Heart left ventricle (tissue), 16 donors: ENCODE results near the gene GALNT2. TPM values are rescaled to one million over a fixed set of nuclear protein-coding genes. Genes with fewer than 3 reads are reported as not detected.

ENCODE experiments used
- ATAC-seq, 4 donors: fragments of 200-7000 bp; cut with Tn5 transposase; one replicate each; pipeline ENCODE4 v1.9.1; 2020 to 2022; ENCODE audit warnings: moderate library complexity in 4 of 4, mild to moderate bottlenecking in 3 of 4, moderate number of reproducible peaks in 1 of 4
- DNase-seq, 5 donors: peaks; one replicate each; pipeline ENCODE4 v3.0.0-alpha.2; 2020
- H3K27ac ChIP-seq, 12 donors: fragments of 200-600 bp; sonication (generic) in 4 of 12; one replicate each; pipeline versions ENCODE4 v1.5.0 to v1.8.0; 2016 to 2022; ENCODE audit warnings: mild to moderate bottlenecking in 2 of 12
- H3K27me3 ChIP-seq, 9 donors: fragments of 200-600 bp; sonication (generic) in 2 of 9; one replicate each; pipeline versions ENCODE4 v1.5.1 to v1.8.0; 2016 to 2022; ENCODE audit warnings: mild to moderate bottlenecking in 3 of 9
- H3K36me3 ChIP-seq, 9 donors: fragments of 200-600 bp; sonication (generic) in 2 of 9; one replicate each; pipeline versions ENCODE4 v1.5.0 to v1.8.0; 2018 to 2022; ENCODE audit warnings: mild to moderate bottlenecking in 2 of 9
- H3K4me1 ChIP-seq, 12 donors: fragments of 200-600 bp; sonication (generic) in 4 of 12; one replicate each; pipeline versions ENCODE4 v1.5.0 to v1.8.0; 2016 to 2022; ENCODE audit warnings: mild to moderate bottlenecking in 3 of 12
- H3K4me3 ChIP-seq, 12 donors: fragments of 200-600 bp; sonication (generic) in 4 of 12; one replicate each; pipeline versions ENCODE4 v1.5.0 to v1.8.0; 2017 to 2022; ENCODE audit warnings: mild to moderate bottlenecking in 9 of 12, moderate library complexity in 4 of 12
- H3K9me3 ChIP-seq, 12 donors: fragments of 200-600 bp; sonication (generic) in 4 of 12; one replicate each; pipeline versions ENCODE4 v1.5.0 to v1.8.0; 2016 to 2022; ENCODE audit warnings: mild to moderate bottlenecking in 1 of 12
- POLR2A ChIP-seq, 2 donors: fragments of 450-650 bp; IDR thresholded peaks; one replicate each; pipeline ENCODE4 v1.6.1; 2017; ENCODE audit warnings: antibody characterized with exemption in 2 of 2, mild to moderate bottlenecking in 2 of 2, moderate library complexity in 2 of 2
- WGBS, 4 donors: extraction: QIAGEN DNeasy Blood & Tissue Kit in 2 of 4; methylation state at CpG; one replicate each; pipeline versions ENCODE4 v1.1.5 to v1.1.7; 2013 to 2018; 5-methylcytosine and 5-hydroxymethylcytosine counted together
- intact Hi-C, 10 donors: fragments of 100-400 bp; cut with DNase I; formaldehyde crosslinking; loops; one replicate each; pipeline versions ENCODE4 v1.11.1 to v1.14.2; 2022
- polyA plus RNA-seq, 2 donors: library from polyadenylated mRNA; stranded (reverse); fragments of 200-250 nt; gene quantifications; one replicate each; pipeline ENCODE4 v1.2.3, GENCODE V29; 2013
- total RNA-seq, 9 donors: library from RNA; depleted of rRNA in 2 of 9; stranded (reverse); fragments of >200 nt in 2 of 9; fragmentation: NEBNext Ultra II Directional in 3 of 9; extraction: Animal tissue kit (Norgen Biotek cat#: 25700) in 3 of 9; gene quantifications; one replicate each; pipeline versions ENCODE4 v1.1.0 to v1.2.4, GENCODE V29; 2016 to 2023
- TF ChIP-seq, protein P1 (sequence below), 12 donors: fragments of 200-600 bp; sonication (generic) in 4 of 12; IDR thresholded peaks; one replicate each; pipeline versions ENCODE4 v1.5.0 to v1.8.0; 2018 to 2022; ENCODE audit warnings: antibody characterized with exemption in 12 of 12, mild to moderate bottlenecking in 5 of 12
- donor health status: ischemic (EF 13 %, LVEDD 7.1; RV severe dilation, severe dysfunction).
- donor health status: healthy with polysubstance abuse.
- donor health status: DM: no; HTN: yes; CAD: no.
- donor health status: DM: no; HTN: no; CAD: no.
- donor health status: ischemic (EF 25% LVEDD 6.9; RV normal size, moderate dysfunction).
- donor health status: ischemic (EF 25% LVEDD 5.7; RV mildly dilated, moderate dysfunction).
- donor health status: healthy.
- donor health status: DM: yes; HTN: yes; CAD: no.
- donor health status: ischemic (EF 35%, LVEDD 5.7; RV mildly dilated, moderate dysfunction).
- donor health status: nonischemic (EF 11% LVEDD 7.7; RV severe dilation, severe dysfunction).
- donor health status: DM: yes; HTN: yes; CAD: no.
- donor health status: PGD.
- donor health status: ischemic (EF 29% LVEDD 5.4; RV normal size, mild dysfunction).
- donor health status: nonischemic (EF 23%, LVEDD 6.1; RV moderate dilation, normal function).

The GALNT2 gene
- total and polyA plus RNA-seq, 11 donors, result 10.1 to 44.9 (median 31.6) TPM

DNA sequence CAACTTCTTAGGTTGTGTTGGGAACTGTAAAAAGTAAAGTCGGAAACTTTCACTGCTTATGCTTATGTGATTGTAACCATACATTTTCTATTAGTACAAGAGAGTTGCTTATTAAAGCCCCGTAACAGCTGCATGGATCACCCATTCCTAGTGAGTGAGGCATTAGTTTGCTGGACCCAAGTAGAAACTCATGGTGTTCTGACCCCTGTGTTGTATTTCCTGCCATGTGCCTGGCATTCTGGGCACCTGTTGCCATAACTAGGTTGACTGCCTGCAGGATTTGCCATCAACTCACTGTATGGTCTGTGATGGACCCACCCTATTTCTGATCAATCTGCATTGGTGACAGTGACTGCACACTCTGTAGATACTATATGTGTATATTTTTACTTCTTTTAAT, 186.1 kb downstream of the GALNT2 start:
- DNase-seq (no peak), ATAC-seq (no peak)
- 97 to 100% (median 98%) methylated on average over 2 of the region's 2 CpGs for WGBS, 4 donors
- Histone ChIP-seq H3K27ac (no peak overlapping the region), H3K4me3 (no peak overlapping the region), H3K9me3 (no peaks in the 10 kb centered on the region), H3K27me3 (no peaks in the 10 kb centered on the region), H3K36me3 (peaks cover 0 to 95% (median 68%) of the 10 kb centered on the region in 9 donors), H3K4me1 (peaks cover 0 to 6% (median 0%) of the 10 kb centered on the region in 12 donors)
- intact Hi-C loops, result no loop called here
- TF ChIP-seq, protein P1, sequence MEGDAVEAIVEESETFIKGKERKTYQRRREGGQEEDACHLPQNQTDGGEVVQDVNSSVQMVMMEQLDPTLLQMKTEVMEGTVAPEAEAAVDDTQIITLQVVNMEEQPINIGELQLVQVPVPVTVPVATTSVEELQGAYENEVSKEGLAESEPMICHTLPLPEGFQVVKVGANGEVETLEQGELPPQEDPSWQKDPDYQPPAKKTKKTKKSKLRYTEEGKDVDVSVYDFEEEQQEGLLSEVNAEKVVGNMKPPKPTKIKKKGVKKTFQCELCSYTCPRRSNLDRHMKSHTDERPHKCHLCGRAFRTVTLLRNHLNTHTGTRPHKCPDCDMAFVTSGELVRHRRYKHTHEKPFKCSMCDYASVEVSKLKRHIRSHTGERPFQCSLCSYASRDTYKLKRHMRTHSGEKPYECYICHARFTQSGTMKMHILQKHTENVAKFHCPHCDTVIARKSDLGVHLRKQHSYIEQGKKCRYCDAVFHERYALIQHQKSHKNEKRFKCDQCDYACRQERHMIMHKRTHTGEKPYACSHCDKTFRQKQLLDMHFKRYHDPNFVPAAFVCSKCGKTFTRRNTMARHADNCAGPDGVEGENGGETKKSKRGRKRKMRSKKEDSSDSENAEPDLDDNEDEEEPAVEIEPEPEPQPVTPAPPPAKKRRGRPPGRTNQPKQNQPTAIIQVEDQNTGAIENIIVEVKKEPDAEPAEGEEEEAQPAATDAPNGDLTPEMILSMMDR (IDR thresholded peaks at IDR 0.05), result no peak
- TF ChIP-seq POLR2A (IDR thresholded peaks at IDR 0.05), result no peak

DNA sequence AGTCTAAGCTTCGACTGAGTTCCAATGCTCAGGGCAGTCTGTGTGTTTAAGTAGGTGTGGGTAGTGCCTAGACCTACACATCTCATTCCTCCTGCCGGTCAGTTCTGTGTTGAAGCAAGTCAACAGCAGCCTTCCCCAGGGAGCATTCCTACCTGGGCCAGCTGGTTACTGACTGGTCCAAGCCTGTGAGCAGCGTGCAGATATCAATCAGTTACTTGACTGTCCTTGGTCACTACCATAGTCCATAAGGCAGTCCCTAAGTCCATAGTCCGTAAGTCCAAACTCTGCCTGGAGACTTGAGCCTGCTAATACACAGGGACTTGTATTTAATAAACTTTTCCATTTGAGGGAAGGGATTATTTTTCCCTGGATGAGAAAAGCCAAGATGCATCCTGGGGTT, 187.2 kb downstream of the GALNT2 start:
- WGBS, 4 donors, result 83 to 100% (median 94%) methylated on average over 3 to 4 of the region's 4 CpGs
- ATAC-seq, result no peak

GRCh38 chr1:230255116-230255515, 188.1 kb downstream of the GALNT2 start:
- TF ChIP-seq, protein P1 (IDR thresholded peaks at IDR 0.05), result no peak
- no peak overlapping the region for H3K4me3 ChIP-seq
- H3K4me1 ChIP-seq, result no peaks in the 10 kb centered on the region
- 94 to 97% (median 94%) methylated on average over 15 of the region's 15 CpGs for WGBS, 4 donors
- no peak overlapping the region for H3K27ac ChIP-seq
- DNase-seq (no peak), ATAC-seq (no peak)
- peaks cover 0 to 93% (median 60%) of the 10 kb centered on the region in 9 donors for H3K36me3 ChIP-seq
- no peaks in the 10 kb centered on the region for H3K27me3 ChIP-seq
- no peaks in the 10 kb centered on the region for H3K9me3 ChIP-seq
- intact Hi-C loops, result no loop called here

More for the DNA sequence above, 187.2 kb downstream of the GALNT2 start:
- TF ChIP-seq, protein P1 (IDR thresholded peaks at IDR 0.05), result no peak
- TF ChIP-seq POLR2A (IDR thresholded peaks at IDR 0.05), result no peak
- Histone ChIP-seq H3K27ac (no peak overlapping the region), H3K27me3 (no peaks in the 10 kb centered on the region), H3K36me3 (peaks cover 0 to 96% (median 64%) of the 10 kb centered on the region in 9 donors), H3K4me3 (no peak overlapping the region), H3K4me1 (no peaks in the 10 kb centered on the region), H3K9me3 (no peaks in the 10 kb centered on the region)
- no peak for DNase-seq
- intact Hi-C loops, result no loop called here

DNA sequence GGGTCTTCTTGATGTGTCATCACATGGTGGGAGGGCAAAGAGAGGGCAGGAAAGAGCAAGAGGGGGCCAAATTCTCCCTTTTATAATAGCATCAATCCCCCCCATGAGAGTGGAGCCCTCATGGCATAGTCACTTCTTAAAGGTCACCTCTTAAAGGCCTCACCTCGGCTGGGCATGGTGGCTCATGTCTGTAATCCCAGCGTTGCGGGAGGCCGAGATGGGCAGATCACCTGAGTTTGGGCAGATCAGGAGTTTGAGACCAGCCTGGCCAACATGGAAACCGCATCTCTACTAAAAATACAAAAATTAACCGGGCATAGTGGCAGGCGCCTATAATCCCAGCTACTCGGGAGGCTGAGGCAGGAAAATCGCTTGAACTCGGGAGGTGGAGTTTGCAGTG, 189.0 kb downstream of the GALNT2 start:
- intact Hi-C loops, result no loop called here
- DNase-seq, result no peak

More for the DNA sequence above, 189.0 kb downstream of the GALNT2 start:
- no peaks in the 10 kb centered on the region for H3K9me3 ChIP-seq
- TF ChIP-seq, protein P1 (IDR thresholded peaks at IDR 0.05), result no peak
- no peak for TF ChIP-seq POLR2A (IDR thresholded peaks at IDR 0.05)
- no peaks in the 10 kb centered on the region for H3K27me3 ChIP-seq
- ATAC-seq, result no peak
- no peak overlapping the region for H3K27ac ChIP-seq
- no peak overlapping the region for H3K4me3 ChIP-seq
- whole genome bisulfite sequencing, 4 donors, result 96 to 98% (median 97%) methylated on average over 10 of the region's 10 CpGs
- H3K4me1 ChIP-seq, result no peaks in the 10 kb centered on the region
- H3K36me3 ChIP-seq, result peaks cover 0 to 85% (median 52%) of the 10 kb centered on the region in 9 donors
